Body of pancreas (tissue), 4 donors: ENCODE measurements around the gene ICE2. TPM values are rescaled to one million over a fixed set of nuclear protein-coding genes. Genes with fewer than 3 reads are reported as not detected.

Experiments
- ATAC-seq: fragments of 150-250 bp; one replicate; pipeline ENCODE4 v1.9.1; 2016
- DNase-seq, 4 donors: peaks; one replicate each; pipeline ENCODE4 v3.0.0-alpha.2; 2019
- H3K27ac ChIP-seq, 4 donors: fragments of 200-600 bp; sonication (generic); 1 replicate in 3 of 4; 2 replicates in 1 of 4; pipeline versions ENCODE4 v1.5.1 to v1.6.1; 2016 to 2019; ENCODE audit warnings: mild to moderate bottlenecking in 1 of 4, mixed read lengths in 1 of 4, moderate library complexity in 1 of 4
- H3K27me3 ChIP-seq, 2 donors: fragments of 200-600 bp; sonication (generic); one replicate each; pipeline ENCODE4 v1.6.0; 2016; ENCODE audit warnings: mild to moderate bottlenecking in 1 of 2
- H3K36me3 ChIP-seq, 2 donors: fragments of 200-600 bp; sonication (generic); replicated peaks in 1 of 2; 2 replicates each; pipeline ENCODE4 v1.5.1; 2016; ENCODE audit warnings: low read depth in 2 of 2; ENCODE audit not compliant: insufficient read depth in 1 of 2
- H3K4me1 ChIP-seq: fragments of 200-600 bp; sonication (generic); one replicate; pipeline ENCODE4 v1.6.0; 2016
- H3K4me3 ChIP-seq, 2 donors: fragments of 200-600 bp; sonication (generic); 1 replicate in 1 of 2; 2 replicates in 1 of 2; pipeline ENCODE4 v1.5.1; 2016 to 2019
- H3K9me3 ChIP-seq, 3 donors: fragments of 200-600 bp; sonication (generic); 1 replicate in 2 of 3; 2 replicates in 1 of 3; pipeline ENCODE4 v1.5.1; 2016
- CTCF ChIP-seq, 7 experiments: fragments of 450-650 bp in 4 of 7; fragments of 200-600 bp in 3 of 7; sonication (generic) in 3 of 7; IDR thresholded peaks; one replicate each; pipeline ENCODE4 v1.5.1; 2016 to 2019; ENCODE audit warnings: antibody characterized with exemption in 7 of 7
- POLR2A ChIP-seq, 3 donors: fragments of 450-650 bp; IDR thresholded peaks; one replicate each; pipeline ENCODE4 v1.6.1; 2016; ENCODE audit warnings: antibody characterized with exemption in 3 of 3, mild to moderate bottlenecking in 2 of 3
- WGBS, 2 donors: methylation state at CpG; one replicate each; pipeline ENCODE4 v1.1.5; 2017; 5-methylcytosine and 5-hydroxymethylcytosine counted together
- intact Hi-C: fragments of 100-400 bp; cut with DNase I; formaldehyde crosslinking; loops from one replicate; pipeline ENCODE4 v1.15.1; 2023
- total RNA-seq, 2 donors: library from RNA; depleted of rRNA; stranded (reverse); fragments of >200 nt; gene quantifications; one replicate each; pipeline ENCODE4 v1.1.0, GENCODE V29; 2016

Gene ICE2
- total RNA-seq, 2 donors from 2014 or later, result 20.1 to 24.4 TPM

GRCh38 chr15:60525341-60526039 lies 46.5 kb upstream of the ICE2 start:
- Histone ChIP-seq H3K27ac (no peak overlapping the region), H3K9me3 (no peaks in the 10 kb centered on the region), H3K36me3 (no peaks in the 10 kb centered on the region), H3K4me3 (no peak overlapping the region), H3K4me1 (peaks cover 33% of the 10 kb centered on the region), H3K27me3 (no peaks in the 10 kb centered on the region)
- DNase-seq, result no peak
- intact Hi-C loops, result no loop called here
- TF ChIP-seq POLR2A (IDR thresholded peaks at IDR 0.05), result no peak
- no peak for ATAC-seq
- 72 to 79% methylated on average over 4 of the region's 4 CpGs for WGBS, 2 donors

- H3K9me3 ChIP-seq, result no peaks in the 10 kb centered on the region
- intact Hi-C loops, result no loop called here
These were observed 44.1 kb upstream of the ICE2 start for GRCh38 chr15:60523056-60523455.

GRCh38 chr15:60520825-60521368 lies 42.0 kb upstream of the ICE2 start:
- intact Hi-C loops, result no loop called here
- TF ChIP-seq CTCF (IDR thresholded peaks at IDR 0.05) (peak; percentile 66 to 96 (median 75)), POLR2A (IDR thresholded peaks at IDR 0.05) (no peak)
- no peak overlapping the region for H3K4me3 ChIP-seq
- H3K36me3 ChIP-seq, result no peaks in the 10 kb centered on the region
- peak; percentile 68 to 82 (median 74) for DNase-seq
- ATAC-seq, result peak; percentile 63
- H3K27ac ChIP-seq, result no peak overlapping the region
- H3K27me3 ChIP-seq, result no peaks in the 10 kb centered on the region
- H3K9me3 ChIP-seq, result no peaks in the 10 kb centered on the region
- H3K4me1 ChIP-seq, result peaks cover 6% of the 10 kb centered on the region
- WGBS, 2 donors, result 59 to 71% methylated on average over 8 of the region's 8 CpGs

More at GRCh38 chr15:60523056-60523455, 44.1 kb upstream of the ICE2 start:
- ATAC-seq (no peak), DNase-seq (no peak)
- 44 to 51% methylated on average over 2 of the region's 2 CpGs for WGBS, 2 donors
- Histone ChIP-seq H3K27me3 (no peaks in the 10 kb centered on the region), H3K4me1 (peaks cover 12% of the 10 kb centered on the region), H3K36me3 (no peaks in the 10 kb centered on the region), H3K27ac (no peak overlapping the region), H3K4me3 (no peak overlapping the region)
- no peak for TF ChIP-seq POLR2A (IDR thresholded peaks at IDR 0.05)

GRCh38 chr15:60520013-60520824 lies 41.3 kb upstream of the ICE2 start:
- DNase-seq (no peak), ATAC-seq (no peak)
- H3K27me3 ChIP-seq, result no peaks in the 10 kb centered on the region
- H3K27ac ChIP-seq, result no peak overlapping the region
- WGBS, 2 donors, result 74 to 76% methylated on average over 6 of the region's 6 CpGs
- no peak for TF ChIP-seq POLR2A (IDR thresholded peaks at IDR 0.05)
- no peak for TF ChIP-seq CTCF (IDR thresholded peaks at IDR 0.05)
- H3K36me3 ChIP-seq, result no peaks in the 10 kb centered on the region
- no peaks in the 10 kb centered on the region for H3K4me1 ChIP-seq
- intact Hi-C loops, result no loop called here
- no peak overlapping the region for H3K4me3 ChIP-seq
- no peaks in the 10 kb centered on the region for H3K9me3 ChIP-seq

- intact Hi-C loops, result no loop called here
- no peak overlapping the region for H3K4me3 ChIP-seq
- H3K27ac ChIP-seq, result no peak overlapping the region
- DNase-seq, result no peak
- no peak for ATAC-seq
- no peaks in the 10 kb centered on the region for H3K36me3 ChIP-seq
- WGBS, 2 donors, result 78 to 94% methylated on average over 1 of the region's 1 CpG
- TF ChIP-seq CTCF (IDR thresholded peaks at IDR 0.05) (no peak), POLR2A (IDR thresholded peaks at IDR 0.05) (no peak)
- H3K4me1 ChIP-seq, result no peaks in the 10 kb centered on the region
- H3K9me3 ChIP-seq, result no peaks in the 10 kb centered on the region
- no peaks in the 10 kb centered on the region for H3K27me3 ChIP-seq
These were observed 40.3 kb upstream of the ICE2 start for GRCh38 chr15:60519218-60519617.
